ENCODE results near the gene GALNT15.

Gene GALNT15

GRCh38 chr3:16171009-16171408 is 3.5 kb upstream of the GALNT15 start:
- no peak for DNase-seq

- DNase-seq, result no peak
Observed at GRCh38 chr3:16171825-16172224, 2.7 kb upstream of the GALNT15 start.

DNA sequence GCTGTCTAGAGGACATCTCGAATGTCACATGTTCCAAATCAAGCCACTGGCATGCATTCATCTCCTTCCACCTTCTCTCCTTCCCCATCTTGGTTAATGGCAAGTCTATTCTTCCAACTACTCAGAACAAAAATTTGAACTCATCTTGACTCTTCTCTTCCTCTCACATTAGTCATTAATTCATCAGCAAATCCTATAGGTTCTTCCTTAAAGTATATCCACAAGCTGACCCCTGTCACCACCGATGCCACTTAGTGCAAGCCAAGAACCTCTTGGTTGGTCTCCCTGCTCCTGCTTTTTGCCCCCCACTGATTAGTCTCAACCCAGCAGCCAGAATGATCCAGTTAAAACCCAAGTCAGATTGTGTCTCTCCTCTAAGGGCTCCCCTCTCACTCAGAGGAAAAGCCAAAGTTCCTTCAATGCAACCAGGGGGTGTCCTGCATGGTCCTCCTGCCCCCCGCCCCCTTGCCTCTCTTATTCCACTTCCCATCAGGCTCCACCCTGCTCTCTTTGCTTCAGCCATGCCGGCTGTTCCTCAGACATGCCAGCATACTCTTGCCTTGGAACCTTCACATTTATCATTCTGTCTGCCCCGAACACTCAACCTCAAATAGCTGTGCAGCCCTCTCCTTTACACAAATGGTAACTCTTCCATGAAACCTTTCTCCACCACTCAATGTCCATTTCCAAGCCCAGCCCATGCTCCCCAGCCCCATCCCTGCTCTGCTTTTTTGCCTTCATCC is 1.0 kb upstream of the GALNT15 start:
- DNase-seq, result no peak

- DNase-seq, result no peak
Observed at GRCh38 chr3:16174026-16174355, 489 bp upstream of the GALNT15 start.

DNA sequence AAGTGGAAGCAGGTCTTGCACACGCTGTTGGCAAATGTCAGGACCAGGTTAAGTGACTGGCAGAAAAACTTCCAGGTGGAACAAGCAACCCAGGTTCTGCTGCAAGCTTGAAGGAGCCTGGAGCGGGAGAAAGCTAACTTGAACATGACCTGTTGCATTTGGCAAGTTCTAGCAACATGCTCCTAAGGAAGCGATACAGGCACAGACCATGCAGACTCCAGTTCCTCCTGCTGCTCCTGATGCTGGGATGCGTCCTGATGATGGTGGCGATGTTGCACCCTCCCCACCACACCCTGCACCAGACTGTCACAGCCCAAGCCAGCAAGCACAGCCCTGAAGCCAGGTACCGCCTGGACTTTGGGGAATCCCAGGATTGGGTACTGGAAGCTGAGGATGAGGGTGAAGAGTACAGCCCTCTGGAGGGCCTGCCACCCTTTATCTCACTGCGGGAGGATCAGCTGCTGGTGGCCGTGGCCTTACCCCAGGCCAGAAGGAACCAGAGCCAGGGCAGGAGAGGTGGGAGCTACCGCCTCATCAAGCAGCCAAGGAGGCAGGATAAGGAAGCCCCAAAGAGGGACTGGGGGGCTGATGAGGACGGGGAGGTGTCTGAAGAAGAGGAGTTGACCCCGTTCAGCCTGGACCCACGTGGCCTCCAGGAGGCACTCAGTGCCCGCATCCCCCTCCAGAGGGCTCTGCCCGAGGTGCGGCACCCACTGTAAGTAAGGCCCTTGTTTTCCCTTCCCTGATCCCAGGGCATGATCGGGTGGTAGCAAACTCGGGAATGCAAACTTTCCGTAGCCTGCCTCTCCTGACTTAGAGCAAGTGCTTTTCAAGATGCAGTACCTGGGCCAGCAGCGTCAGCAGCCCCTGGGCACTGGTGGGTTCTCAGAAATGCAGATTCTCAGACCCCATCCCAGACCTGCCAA is 759 bp downstream of the GALNT15 start:
- no peak for DNase-seq

DNA sequence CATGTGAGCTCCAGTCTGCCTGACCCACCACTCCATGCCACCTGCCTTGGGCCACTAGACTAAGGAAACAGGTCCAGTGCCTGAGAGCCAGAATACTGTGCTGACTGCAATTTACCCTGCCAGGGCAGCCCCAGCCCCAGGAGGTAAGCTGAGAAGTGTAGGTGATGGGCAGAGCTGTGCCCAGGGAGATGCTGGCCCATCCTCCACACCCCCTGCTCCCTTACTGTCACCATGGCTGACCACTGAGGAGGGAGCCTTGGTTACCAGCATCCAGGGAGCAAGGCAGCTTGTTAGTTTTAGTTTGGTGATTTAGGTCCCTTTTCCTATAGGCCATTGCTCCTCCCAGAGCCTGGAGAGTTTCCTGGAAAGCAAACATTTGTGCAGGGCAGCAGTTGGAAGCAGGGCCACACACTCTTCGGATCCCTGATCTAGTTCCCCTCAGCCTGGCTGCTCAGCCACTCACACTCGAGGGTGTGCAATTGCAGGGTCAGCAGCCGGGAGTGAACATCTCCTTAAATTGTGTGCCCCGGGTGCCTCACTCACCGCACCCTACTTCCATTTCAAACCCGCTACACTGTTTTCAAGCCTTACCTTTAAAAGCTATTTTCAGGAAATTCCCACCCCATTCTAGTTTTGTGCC is 2.0 kb downstream of the GALNT15 start:
- DNase-seq, result no peak

DNA sequence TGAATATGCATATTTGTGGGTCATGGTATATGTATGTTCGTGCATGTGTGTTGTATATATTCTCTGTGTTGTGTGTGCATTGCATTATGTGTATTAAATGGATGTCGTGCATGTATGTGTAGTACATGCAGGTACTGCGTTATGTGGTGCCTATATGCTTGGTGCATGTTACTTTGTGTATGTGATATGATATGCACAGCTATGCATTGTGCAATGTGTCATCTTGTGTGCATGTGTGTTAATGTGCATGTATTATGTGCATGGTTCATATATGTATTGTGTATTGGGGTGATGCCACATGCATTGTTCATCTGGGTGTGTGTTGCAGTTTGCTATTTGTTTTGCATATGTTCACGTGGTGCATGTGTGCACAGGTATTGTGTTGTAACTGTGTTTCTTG is 2.9 kb downstream of the GALNT15 start:
- no peak for DNase-seq

- DNase-seq, result peak; percentile 30 to 66
Observed at GRCh38 chr3:16177962-16178627, 3.6 kb downstream of the GALNT15 start.

- no peak for DNase-seq
Observed at GRCh38 chr3:16178628-16178988, 4.1 kb downstream of the GALNT15 start.

- DNase-seq, result no peak
Observed at GRCh38 chr3:16179261-16179660, 4.8 kb downstream of the GALNT15 start.

DNA sequence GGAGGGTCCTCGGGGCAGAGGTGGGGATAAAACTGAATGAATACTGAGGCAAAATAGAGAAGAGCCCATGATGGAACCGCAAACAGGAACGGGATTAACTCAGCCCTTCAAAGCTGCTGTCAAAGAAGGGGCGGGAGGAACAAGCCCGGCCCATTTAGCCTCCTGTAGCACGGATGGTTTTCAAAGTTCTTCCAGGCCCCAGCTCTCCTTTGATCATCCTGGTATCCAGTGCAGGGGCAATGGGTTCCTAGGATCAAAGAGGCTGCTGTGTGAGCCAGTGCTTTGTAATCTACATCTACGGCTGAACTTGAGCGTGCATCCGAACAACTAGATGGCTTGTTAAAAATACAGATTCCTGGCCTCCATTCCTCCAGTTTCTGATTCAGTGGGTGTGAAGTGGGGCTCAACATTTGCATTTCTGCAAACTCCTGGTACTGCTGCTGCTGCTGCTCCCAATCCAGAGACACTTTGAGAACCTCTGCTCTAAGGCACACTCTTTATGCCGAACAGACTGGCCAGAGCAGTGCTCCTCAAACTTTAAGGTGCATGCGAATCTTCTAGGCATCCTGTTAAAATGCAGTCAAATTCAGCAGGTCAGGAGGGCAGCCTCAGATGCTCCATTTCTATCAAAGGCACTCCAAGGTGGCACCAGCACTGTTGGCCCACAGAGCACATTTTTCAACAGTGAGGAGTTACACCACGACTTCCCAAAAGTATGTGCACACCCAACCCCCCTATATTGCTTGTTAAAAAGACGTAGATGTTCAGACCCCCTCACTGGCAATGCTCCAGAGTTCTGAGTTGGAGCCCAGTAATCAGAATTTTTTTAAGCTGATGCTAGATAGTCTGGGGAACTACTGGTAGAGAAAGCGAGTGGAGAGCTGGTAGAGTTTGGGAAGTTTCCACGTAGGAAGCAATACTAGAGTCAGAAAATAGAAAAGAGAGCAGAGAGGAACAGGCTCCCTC is 5.6 kb downstream of the GALNT15 start:
- no peak for DNase-seq

DNA sequence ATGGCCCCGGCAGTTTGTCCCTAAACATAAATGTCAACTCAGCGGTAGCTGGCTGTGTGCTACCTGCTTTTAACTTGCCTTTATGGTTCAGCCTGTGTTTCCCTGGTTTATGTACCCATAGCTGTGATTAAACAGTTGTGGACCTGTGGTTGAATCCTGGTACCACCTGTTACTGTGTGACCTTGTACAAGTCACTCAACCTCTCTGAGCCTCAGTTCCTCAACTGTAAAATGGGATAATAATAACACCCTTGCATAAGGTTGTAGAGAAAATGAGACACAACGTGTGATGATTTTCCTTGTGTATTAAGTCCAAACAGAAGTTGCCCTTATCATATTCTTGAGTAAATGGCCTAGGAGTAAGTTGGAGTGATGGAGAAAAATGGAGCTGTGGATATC is 6.3 kb downstream of the GALNT15 start:
- DNase-seq, result no peak

GRCh38 chr3:16181361-16181760 is 6.9 kb downstream of the GALNT15 start:
- DNase-seq, result no peak

DNA sequence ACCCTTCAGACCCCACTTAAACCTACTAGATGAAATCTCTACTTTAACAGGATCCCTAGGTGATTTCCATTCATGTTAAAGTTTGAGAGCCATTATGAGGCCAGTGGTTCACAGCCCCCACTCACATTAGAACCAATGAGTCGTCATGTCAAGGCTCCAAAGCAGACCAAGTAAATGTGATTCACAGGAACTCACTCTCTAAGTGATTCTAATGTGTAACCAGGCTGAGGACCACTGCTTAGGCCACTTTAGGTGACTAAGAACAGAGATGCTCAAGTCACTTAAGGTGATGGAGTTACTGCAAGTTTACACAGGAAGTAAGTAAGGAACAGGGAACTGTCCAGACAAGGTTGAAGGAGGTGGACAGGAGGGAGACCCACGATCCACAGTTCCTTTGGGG is 7.7 kb downstream of the GALNT15 start:
- no peak for DNase-seq

GRCh38 chr3:16182612-16183011 is 8.1 kb downstream of the GALNT15 start:
- no peak for DNase-seq

DNA sequence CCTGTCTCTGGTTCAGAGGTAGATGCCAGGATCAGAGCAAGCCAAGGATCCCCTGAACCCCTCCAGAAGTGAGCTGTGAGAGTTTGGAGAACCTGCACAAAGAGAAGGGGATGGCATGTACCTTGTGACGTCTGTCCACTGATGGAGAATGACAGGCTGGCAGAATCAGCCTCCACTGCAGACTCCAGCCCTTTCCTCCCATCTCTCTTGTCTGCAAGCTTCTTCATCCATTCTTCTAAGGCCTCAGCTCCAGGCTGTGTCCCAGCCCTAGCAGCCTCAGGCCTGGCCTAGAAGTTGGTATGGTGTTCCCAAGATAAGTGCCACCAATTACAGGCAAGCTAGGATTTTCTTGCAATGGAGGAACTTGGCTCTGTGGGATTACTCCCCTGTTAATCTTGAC is 8.6 kb downstream of the GALNT15 start:
- DNase-seq, result no peak

GRCh38 chr3:16183601-16184270 is 9.3 kb downstream of the GALNT15 start:
- DNase-seq, result no peak

GRCh38 chr3:16186086-16186485 is 11.6 kb downstream of the GALNT15 start:
- DNase-seq, result no peak

DNA sequence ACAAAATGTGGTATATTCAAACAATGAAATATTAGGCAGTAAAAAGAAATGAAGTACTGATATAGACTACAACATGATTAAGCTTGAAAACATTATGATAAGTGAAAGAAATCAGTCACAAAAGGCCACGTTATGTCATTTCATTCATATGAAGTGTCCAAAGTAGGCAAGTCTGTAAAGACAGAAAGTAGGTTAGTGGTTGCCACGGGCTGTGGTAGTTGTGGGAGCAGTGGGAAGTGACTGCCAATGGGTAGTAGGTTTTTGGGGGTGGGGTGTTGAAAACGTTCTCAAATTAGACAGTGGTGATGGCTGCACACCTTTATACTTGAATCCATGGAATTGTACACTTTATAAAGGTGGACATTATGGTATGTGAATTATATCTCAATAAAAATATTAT is 12.1 kb downstream of the GALNT15 start:
- DNase-seq, result no peak

DNA sequence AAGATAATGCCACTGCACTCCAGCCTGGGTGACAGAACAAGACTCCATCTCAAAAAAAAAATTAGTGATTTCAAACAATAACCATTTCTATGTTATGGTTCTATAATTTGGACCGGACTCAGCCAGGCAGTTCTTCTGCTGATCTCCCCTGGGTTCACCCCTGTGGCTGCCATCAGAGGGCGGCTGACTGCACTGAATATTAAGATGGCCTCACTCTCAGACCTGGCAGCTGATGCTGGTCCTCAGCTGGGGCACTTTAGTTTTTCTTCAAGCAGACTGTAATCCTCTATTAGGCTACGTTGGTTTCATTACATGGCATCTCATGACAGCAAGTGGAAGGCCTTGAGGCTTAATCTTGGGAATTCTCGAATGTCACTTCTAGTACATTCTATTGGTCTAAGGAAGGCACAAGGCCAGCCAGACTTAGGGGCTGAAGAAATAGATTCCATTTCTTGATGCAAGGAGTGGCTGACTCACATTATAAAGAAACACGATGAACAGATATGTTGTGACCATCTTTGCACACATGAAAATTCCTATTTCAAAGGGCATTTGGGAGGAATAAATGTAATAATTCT is 12.8 kb downstream of the GALNT15 start:
- DNase-seq, result no peak

DNA sequence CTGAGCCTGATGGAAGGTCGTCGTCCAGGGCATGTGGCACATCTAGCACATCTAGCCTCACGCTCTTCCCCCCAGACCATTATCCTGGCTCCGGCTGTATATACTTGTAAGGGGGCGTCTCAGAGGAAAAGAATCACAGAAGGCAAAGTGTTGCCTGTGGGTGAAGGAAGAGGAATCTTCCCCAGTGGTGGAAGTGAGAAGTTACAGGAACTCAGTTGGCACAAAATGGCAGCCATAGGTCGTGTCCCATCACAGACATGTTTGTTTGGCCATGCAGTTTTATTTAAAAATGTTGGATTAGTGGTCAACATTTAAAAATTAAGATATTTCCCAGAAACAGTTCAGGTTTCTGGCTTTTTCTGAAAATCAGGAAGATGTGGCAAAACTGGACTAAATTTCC is 13.6 kb downstream of the GALNT15 start:
- no peak for DNase-seq

Data from stimulated activated CD4-positive, alpha-beta T cell treated with anti-CD3 and anti-CD28 coated beads, Interleukin-4, amount 100 ng/mL, for 4 hours (primary cell).